Activated CD4-positive, alpha-beta T cell treated with anti-CD3 and anti-CD28 coated beads for 4 hours (primary cell): ENCODE results near the gene SUSD6.
"Not testable (repeated sequence)": the region's sequence is repeated elsewhere in the genome, so short reads cannot be mapped to it uniquely, and the experiment has no call there.

Experiments
- DNase-seq, 2 donors: peaks; one replicate each; pipeline ENCODE4 v3.0.0-alpha.2; 2020

The SUSD6 gene

DNA sequence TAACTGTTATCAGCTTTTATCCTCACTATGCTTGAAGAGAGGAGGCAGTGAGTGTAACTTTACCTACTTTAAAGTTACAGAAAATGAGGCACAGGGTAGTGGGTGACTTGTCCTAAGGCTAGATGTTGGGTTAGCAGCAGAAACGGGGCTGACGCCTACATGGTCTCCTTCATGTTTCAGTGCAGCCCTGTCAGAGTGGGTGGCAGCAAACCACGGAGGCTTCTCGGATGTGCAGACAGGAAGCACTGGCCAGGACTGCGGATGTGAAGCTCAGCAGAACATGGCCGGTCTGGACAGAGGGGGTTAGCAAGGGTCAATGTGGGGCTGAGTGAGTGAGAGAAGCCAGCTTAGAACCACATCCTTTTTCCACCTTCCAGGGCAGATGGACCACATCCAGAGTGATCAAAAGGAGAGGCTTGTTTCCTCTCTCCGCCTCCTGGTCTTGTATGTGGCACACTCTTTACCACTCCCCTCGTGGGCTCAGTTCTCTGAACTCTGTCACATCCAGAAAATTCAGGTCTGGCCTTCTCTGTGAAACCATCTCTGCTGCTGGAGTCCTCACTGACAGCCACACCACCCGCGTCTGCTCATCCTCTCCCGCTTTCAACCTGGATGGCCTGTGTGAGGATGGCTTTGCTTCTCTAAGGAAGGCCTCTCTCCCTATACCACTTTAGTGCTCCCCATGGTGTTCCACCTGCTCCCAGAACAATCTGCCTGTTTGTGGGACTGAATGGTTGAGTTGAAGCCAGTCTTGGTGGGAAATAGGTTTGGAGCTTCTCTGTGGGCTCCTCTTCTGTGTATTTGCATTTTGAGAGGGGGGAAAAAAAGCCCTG lies 14.1 kb downstream of the SUSD6 start:
- DNase-seq, result peak; percentile 71 to 80

DNA sequence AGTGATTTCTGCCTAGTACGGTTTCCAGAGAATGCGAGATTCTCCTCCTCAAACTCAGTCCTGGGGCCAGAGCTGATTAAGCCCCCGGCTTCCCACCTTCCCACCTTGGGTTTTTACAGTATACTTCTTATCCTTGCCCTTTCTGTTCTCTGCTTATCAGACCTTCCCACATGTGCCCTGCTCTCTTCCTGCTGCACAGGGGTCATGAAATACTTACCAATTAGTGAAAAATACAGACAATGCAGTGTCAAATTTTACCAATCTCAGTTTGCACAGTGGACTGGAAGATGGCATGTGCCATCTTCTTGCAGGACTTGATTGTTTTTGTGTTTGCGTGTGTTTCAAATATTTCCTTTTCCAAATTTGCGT lies 14.7 kb downstream of the SUSD6 start:
- DNase-seq, result no peak

DNA sequence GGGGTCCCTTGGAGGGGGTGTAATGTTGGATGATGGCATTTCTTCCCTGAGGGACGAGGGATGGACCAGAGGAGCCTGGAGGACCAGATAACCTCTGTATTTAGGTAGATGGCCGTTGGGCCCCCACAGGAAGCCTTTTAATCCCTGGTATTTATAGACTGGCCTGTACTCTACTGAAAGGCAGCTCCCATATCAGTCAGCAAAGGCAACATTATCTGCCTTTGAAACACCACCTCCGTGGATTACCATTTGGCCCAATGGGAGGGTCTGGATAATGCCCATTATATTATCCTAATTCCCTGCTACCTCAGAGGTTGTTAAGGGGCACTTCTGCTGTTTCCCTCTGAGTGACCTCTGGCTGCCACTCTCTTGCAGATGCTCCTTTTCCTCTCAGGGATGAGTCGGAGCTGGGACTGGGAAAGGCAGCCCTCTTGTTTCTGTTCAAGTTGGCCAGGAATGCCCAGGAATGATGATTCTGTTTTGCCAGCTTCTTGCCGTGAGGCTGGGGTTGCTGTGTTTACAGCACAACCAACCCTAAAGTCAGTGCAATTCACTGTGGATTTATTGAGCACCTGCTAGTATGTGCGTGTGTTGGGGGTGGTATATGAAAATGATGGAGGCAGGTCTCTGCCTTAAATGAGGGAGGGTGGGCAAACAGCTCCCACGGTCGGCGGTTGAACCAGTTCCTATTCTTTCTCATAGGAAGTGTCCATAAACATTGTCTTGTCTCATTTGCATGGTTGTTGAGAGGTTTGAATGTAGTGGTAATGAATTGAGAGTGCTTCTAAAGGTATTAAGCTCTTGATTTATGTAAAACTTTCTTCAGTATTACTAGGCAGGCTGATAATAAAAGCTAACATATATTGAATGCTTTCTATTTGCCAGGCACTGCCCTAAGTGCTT lies 18.1 kb downstream of the SUSD6 start:
- DNase-seq, result no peak

DNA sequence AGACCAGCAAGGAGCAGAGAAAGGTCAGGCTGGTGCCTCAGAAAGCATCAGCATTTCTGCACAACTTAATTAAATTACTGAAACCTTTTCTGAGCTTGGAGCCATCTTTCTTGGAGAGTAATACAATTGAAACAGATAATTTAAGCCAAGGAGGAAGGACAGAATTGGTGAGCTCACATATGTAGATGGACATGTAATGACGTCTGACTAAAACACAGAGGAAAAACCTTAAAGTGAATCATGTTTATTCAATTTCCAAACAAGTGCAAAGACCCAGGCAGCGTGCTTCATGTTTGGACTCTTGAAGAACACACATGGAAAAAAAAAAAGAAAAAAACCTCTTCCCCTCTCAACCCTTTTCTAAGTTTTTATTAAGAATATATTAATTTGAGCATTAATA lies 19.0 kb downstream of the SUSD6 start:
- DNase-seq, result no peak

DNA sequence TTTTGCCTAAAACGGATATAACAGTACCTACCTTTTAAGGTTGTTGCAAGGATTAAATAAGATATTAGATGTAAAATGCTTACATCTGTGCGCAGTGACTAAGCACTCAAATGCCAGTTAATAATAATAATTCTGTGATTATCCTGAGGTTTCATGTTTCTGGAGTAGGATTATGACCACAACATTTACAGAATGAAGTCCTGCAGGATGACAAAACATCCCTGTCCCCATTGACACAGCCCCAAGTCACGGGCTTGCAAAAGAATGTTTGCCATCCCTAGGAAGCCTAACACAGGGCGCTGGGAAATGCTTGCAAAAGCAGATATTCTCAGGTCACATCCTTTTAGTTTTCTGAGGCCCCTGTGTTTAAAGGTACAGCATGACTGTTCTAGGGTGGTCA lies 20.1 kb downstream of the SUSD6 start:
- no peak for DNase-seq

DNA sequence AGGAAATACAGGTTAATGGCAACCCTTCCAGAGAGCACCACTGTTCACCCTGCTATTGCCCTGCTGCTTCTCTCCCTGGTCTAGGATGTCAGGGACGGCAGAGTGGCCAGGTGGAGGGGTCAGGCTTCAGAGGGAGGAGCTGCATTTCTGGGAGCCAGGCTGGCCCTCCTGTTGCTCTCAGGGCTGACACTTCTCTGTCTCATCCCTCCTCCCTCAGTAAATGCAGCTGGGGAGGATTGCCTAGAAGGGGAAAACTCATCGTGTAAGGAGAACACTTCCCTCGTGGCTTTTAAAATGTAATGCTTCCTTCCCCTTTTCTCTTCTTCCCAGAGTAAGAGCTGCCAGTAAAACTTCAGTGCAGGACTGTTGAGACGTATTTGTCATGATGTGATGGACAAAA lies 20.8 kb downstream of the SUSD6 start:
- DNase-seq, result no peak

DNA sequence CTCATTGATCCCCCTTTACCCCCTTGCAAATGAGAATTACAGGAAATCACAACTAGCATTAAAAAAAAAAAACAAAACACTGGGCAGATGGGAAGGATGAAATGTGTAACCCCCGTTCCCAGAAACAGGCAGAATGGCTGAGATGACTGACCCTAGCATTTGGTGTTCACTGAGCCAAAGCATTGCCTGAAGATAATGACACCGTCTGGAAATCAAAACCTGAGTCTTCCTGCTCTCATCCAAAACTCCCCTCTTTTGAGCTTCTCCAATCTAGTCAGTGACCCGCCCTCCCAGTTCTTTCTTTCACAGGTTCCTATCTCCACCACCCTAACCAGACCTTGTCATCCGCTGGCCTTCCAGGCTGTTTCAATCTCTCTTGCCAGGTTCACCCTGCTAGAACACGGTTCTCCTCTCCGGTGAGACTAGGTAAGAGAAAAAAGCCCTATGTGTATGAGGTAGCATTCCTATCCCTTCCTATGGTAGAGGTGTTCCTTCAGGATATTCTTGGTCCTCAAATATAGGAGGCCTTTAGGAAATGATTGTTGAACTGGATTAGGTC lies 21.3 kb downstream of the SUSD6 start:
- DNase-seq, result no peak

DNA sequence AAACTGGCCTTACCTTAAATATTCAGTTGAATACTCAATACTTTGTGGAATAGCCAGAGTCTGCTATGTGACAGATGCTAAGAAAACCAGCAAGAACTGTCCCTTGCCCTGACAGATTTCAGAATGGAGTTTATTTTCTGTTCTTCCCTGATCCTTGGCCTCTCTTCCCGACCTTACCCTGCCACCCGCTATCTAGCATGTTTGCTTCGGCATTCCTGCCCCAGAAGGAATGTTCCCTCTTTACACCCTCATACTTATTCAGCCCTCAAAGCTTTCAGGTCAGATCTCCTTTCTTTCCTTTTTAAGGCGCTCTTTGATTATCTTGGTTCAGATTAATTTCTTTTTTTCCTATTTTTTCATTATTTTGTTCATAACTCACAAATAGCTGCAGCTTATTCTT lies 21.8 kb downstream of the SUSD6 start:
- DNase-seq, result no peak

DNA sequence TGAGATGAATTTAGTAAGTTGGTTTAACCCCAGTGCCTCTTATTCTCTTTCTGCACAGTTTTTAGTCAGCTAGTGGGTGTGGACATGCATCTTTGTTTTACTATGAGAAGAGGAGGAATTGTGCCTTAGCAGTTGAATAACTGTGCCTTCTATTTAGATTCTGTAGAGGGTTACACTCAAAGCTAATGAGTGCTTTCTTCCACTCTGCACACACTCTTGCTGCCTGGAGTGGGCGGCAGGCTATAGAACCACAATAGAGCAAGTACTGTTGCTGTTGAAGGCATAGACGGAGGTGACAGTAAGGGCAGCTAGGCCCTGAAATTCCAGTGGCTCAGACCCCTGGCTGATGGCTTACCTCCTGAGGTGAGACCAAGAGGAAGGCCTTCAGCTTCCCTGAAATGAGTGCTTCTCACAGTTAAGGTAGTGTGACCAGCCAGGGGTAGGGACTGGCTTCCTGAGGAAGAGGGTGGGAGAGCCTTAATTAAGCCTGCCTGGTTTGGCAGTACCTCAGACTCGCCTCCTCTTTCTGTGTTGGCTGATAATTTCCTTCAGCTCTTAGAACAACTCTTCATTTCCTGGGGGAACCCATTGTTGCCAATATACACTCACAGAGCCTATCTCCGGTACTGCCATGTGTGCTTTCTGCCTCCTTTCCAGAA lies 24.7 kb downstream of the SUSD6 start:
- DNase-seq, result peak; percentile 50 to 62

DNA sequence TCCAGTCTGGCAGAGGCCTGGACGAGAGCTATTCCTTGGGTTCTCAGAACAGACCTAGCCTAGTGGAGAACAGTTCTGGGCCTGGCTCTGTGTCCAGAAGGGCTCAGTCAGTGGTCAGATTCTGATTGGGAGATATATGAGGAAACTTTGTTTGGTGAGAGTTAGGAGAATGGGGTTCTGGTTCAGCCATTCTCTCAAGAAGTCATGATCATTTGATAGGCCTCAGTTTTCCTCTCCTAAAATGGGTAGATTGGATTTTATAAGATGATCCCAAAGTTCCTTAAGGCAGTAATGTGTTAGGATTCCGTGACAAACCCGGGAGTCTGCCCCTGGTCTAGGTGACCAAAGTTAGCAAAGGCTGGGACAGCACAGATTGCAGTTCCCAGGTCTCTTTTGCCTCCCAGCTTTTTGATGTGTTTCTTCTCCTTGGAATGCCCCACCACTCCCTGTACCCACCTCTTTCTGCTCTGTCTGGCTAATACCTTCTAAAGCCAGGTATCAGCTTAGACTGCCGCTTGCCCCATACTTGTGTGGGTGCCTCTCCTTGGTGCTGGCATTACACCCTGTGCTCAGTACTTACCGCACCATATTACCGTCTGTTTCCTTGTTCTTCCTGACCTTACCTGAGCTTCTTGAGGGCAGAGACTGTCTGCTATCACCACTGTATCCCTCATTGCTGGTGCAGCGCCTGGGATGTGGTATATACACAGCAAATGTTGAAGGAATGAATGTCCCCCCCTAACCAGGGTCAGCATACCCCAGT lies 25.5 kb downstream of the SUSD6 start:
- DNase-seq, result no peak

DNA sequence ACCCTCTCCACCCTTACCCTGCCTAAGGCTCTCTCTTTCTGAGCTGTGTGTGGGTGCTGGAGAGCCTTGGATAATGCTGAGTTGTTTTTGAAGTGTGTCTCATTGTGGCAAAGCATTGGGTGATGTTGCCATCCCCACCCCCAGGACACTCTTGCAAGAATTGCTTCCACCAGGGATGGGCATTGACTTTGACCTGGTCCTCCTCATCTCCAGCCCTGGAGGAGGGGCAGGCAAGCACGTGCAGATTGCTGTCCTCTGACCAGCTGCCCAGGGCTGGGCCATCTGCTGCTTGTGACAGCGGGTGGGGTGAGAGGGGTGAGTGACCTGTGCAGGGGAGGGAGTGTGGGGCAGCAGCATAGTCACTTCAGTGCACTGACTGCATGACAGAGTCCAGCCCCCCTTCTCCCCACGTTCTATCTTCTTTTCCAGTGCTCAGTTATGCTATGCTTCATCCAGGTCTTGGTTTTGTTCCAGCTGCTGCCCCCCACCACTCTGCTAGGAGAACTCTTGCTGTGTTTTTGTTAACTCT lies 26.2 kb downstream of the SUSD6 start:
- DNase-seq, result no peak

DNA sequence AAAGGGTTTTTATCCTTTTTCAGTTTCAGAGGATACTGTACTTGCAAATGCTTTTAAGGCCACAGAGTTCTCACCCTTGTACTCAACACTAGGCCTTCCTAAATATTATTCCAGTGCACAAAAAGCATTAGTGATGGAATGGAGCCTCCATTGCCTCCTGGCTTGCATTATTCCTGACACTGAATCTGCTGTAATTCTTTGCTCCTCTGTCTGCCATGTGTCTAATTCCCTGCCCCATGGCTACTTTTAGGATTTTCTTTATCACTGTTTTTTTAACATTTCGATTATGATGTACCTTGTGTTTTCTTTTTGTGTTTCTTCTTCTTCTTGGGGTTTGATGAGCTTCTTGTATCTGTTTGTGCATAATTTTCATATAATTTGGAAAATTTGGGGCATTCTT lies 29.5 kb downstream of the SUSD6 start:
- no peak for DNase-seq

DNA sequence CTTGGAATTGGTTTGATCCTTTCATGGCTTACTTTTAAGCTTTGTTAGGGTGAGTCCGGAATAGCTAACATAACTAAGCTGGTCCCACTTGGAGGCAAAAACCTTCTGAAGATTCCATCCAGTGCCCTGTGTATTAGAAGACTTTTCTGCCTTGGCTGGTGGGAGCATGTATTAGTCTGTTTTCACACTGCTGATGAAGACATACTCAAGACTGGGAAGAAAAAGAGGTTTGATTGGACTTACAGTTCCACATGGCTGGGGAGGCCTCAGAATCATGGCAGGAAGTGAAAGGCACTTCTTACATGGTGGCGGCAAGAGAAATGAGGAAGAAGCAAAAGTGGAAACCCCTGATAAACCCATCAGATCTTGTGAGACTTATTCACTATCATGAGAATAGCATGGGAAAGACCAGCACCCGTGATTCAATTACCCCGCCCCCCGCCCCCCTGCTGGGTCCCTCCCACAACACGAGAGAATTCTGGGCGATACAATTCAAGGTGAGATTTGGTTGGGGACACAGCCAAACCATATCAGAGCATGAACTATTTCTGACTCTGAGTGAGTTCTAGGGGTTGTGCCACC lies 30.9 kb downstream of the SUSD6 start:
- DNase-seq, result peak in 1 of 2 donors; percentile 35

DNA sequence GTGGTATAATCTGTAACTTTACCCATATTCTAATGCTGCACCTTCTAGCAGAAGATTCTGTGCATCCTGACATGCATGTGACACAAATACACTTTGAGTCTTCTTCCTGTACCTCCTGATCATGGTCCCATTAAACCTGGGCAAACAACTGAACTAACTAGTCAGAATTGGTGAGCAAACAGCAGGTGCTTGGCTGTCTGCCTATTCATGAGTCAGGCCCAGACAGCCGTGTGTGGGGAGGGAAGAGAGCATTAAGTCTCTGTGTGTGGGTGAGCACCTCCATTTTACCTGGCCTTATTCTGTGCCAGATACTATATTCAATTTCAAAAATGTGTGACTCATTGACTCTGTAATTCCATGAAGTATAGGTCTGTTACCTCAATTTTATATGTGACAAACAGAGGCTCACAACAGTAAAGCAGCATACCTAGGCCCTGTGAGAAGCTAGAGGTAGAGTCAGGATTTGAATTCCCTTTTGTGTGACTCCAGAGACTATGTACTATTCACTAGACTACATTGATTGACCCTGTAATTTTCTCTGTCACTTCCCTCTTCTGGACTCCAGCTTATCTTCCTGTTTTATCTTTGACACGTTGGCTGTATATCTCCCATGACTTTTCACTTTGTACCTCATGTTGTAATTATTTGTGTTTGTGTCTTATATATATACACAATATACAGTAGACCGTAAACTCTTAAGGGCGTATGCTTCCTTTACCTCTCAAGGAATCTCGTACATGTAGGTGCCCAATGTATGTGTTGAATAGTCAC lies 32.2 kb downstream of the SUSD6 start:
- DNase-seq, result peak; percentile 78 to 84

DNA sequence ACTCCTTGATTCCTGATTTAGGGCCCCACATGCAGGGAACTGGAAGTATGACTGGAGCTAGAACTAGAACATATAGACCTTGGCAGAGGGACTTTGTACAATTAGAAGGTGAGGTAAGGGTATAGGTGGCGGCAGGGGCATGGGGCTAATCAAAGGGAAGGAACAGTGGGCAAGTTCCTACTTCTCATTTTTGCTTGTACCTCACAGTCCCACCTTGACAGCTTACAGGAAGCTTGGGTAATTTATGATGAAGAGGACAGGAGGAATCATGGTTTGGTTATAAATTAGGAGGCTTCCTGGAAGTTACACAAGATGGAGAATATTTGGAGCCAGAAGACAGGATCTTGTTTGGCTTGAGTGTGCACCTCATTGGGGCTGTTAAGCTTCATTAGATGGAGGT lies 33.4 kb downstream of the SUSD6 start:
- no peak for DNase-seq

DNA sequence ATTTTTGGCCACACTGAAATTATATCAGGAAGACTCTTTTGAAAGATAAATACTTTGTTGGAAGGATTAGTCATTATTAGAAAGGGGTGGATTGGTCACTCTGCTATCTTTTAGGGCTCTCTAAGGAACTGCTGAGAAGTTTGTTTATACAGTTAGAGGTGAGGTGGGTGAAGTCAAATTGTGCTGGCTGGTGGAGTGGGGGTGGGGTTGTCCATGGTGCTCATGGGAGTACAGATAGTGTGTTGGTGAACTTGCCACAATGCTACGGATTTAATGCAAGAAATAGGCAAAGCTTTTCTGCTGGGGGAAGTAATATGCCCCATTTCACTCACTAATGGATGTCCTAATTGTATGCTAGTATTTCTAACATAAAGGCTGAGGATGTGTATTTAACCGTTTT lies 35.8 kb downstream of the SUSD6 start:
- DNase-seq, result no peak

DNA sequence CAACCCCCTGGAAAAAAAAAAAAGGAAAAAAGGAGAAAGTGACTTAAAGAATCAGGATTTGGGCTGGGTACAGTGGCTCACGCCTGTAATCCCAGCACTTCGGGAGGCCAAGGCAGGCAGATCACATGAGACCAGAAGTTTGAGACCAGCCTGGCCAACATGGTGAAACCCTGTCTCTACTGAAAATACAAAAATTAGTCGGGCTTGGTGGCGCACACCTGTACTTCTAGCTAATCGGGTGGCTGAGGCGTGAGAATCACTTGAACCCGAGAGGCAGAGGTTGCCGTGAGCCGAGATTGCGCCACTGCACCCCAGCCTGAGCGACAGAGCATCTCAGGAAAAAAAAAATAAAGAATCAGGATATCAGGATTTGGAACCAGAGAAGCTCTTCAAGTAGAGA lies 36.2 kb downstream of the SUSD6 start:
- DNase-seq, result not testable (repeated sequence)

DNA sequence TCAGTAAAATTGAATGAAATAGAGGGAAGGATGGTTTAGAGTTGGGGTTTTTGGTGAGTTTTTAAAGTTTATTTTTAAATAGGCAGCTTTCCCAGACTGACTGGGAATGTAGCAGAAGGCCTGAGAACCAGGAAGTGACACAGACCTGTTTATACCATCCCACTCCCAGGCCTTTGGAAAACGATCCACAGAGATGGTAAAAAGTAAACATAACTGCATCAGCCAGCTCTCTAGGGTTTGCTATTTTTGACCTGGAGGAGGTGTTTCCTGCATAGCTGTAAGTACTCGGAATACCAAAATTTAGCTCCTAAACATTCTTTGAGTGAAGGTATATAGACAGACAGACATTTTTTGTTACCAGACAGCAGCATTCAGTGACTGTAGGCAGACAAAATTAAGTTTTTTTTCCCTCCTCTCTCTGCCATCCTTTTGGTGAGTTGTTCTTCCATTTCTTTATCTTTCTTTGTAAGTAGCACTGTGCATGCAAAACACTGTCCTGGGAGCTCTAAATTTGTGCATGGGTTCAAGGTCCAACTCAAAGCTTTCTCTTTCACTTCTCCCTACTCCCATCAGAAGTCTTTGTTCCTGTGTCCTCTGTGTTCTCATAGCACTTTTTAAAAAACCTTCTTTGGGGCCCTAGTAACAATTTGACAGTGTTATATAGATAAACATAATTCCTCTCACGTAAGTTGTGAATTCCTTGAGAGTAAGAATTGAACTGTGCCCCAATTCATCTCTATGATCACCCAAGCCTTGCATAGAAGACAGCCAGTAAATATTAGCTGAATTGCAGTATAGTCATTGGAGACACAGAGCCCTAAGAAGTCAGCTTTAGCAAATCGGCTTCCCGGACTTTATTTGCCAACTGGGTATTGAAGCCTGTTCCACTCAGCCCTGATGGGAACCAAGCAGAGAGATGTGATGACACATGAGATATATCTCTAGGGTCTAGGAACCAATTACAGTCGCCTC lies 37.4 kb downstream of the SUSD6 start:
- no peak for DNase-seq

DNA sequence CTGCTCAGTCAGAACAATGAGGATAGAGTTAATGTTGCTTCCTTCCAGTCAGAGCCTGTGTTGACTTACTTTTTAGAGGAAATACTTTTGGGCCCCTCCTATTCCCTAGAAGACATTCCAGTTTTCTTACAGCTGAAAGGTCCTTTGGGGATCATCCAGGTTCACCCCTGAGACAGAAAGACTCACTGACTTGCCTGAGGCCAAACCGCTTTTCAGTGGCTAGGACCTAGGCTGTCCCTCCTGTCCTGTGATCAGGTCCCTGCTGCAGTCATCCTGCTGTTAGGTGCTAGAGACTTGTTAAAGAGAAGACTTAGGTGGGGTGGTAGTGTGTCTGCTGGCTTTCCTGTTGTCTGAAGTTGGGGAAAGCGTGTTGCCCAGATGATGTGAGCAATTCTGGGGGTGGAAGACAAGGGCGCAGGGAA lies 39.6 kb downstream of the SUSD6 start:
- DNase-seq, result peak; percentile 22 to 47

DNA sequence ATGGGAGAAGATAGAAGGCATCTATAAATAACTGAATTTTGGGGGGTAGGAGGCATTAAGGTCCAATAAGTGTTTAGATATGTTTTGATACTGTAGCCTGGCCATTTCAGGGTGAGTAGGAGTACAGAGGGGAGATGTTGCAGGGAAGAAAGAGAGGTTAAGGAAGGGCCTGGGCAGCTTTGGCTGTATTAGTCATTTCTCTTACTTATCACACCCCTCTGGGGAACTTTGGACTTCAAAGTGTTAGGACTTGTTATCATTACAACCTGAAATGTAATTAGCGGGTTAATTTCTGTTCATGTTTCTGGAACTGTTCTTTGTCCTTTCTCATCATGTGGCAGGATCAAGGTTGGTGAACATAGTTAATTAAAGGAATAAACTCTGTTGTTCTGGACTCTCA lies 40.3 kb downstream of the SUSD6 start:
- no peak for DNase-seq
